HG02981 (cell line): ENCODE results near the gene IL22RA2.

Experiments
- ATAC-seq: cut with Tn5 transposase; IDR thresholded peaks from one replicate; pipeline ENCODE4 v1.9.1; 2021; ENCODE audit warnings: mild to moderate bottlenecking, moderate library complexity; ENCODE audit not compliant: unreplicated experiment

The IL22RA2 gene

GRCh38 chr6:137167702-137168377, 5.6 kb downstream of the IL22RA2 start:
- no peak for ATAC-seq

GRCh38 chr6:137166247-137167098, 7.0 kb downstream of the IL22RA2 start:
- ATAC-seq, result no peak

- peak; percentile 50 for ATAC-seq
Observed at GRCh38 chr6:137165375-137166246, 7.8 kb downstream of the IL22RA2 start.

- no peak for ATAC-seq
Observed at GRCh38 chr6:137163732-137164318, 9.6 kb downstream of the IL22RA2 start.

GRCh38 chr6:137162692-137163306, 10.6 kb downstream of the IL22RA2 start:
- no peak for ATAC-seq

- ATAC-seq, result no peak
Observed at GRCh38 chr6:137161949-137162348, 11.5 kb downstream of the IL22RA2 start.

- ATAC-seq, result no peak
Observed at GRCh38 chr6:137160763-137161162, 12.7 kb downstream of the IL22RA2 start.

GRCh38 chr6:137159912-137160311, 13.5 kb downstream of the IL22RA2 start:
- ATAC-seq, result no peak

GRCh38 chr6:137157601-137158000, 15.8 kb downstream of the IL22RA2 start:
- no peak for ATAC-seq

- no peak for ATAC-seq
Observed at GRCh38 chr6:137156650-137157049, 16.8 kb downstream of the IL22RA2 start.

- peak; percentile 60 for ATAC-seq
Observed at GRCh38 chr6:137155830-137156229, 17.6 kb downstream of the IL22RA2 start.

- no peak for ATAC-seq
Observed at GRCh38 chr6:137150072-137150471, 23.4 kb downstream of the IL22RA2 start.

- ATAC-seq, result no peak
Observed at GRCh38 chr6:137149035-137149393, 24.4 kb downstream of the IL22RA2 start.

- ATAC-seq, result no peak
Observed at GRCh38 chr6:137148306-137149034, 25.0 kb downstream of the IL22RA2 start.

GRCh38 chr6:137147195-137147594, 26.2 kb downstream of the IL22RA2 start:
- ATAC-seq, result no peak

- ATAC-seq, result no peak
Observed at GRCh38 chr6:137146206-137146605, 27.2 kb downstream of the IL22RA2 start.

GRCh38 chr6:137145421-137145820, 28.0 kb downstream of the IL22RA2 start:
- no peak for ATAC-seq

GRCh38 chr6:137136065-137136464, 37.4 kb downstream of the IL22RA2 start:
- no peak for ATAC-seq

- ATAC-seq, result no peak
Observed at GRCh38 chr6:137134483-137134882, 39.0 kb downstream of the IL22RA2 start.

GRCh38 chr6:137133122-137133521, 40.3 kb downstream of the IL22RA2 start:
- ATAC-seq, result no peak
